ACC112 (cell line): ENCODE data around the gene CHRDL2.
A peak's percentile ranks its signal among the peaks of the same experiment; 100 is the strongest.

Experiments
- H2AFZ ChIP-seq: fragments of 200-600 bp; sonication (generic); one replicate; pipeline ENCODE4 v1.6.0; 2017; ENCODE audit warnings: antibody characterized with exemption, low read length; ENCODE audit not compliant: unreplicated experiment
- H3K27ac ChIP-seq: fragments of 200-600 bp; sonication (generic); 2 replicates; pipeline ENCODE4 v1.5.1; 2014; ENCODE audit warnings: low read depth, mild to moderate bottlenecking, antibody characterized with exemption, low read length, moderate library complexity
- H3K27me3 ChIP-seq: fragments of 200-600 bp; sonication (generic); 2 replicates; pipeline ENCODE4 v1.6.1; 2014; ENCODE audit warnings: mild to moderate bottlenecking, antibody characterized with exemption, low read length, moderate library complexity, mixed read lengths; ENCODE audit not compliant: insufficient read depth
- H3K36me3 ChIP-seq: fragments of 200-600 bp; sonication (generic); 2 replicates; pipeline ENCODE4 v1.6.1; 2016; ENCODE audit warnings: mild to moderate bottlenecking, antibody characterized with exemption, low read length, moderate library complexity, mixed read lengths; ENCODE audit not compliant: insufficient read depth
- H3K4me1 ChIP-seq: fragments of 200-600 bp; sonication (generic); one replicate; pipeline ENCODE4 v1.6.1; 2016; ENCODE audit warnings: low read length, mixed read lengths; ENCODE audit not compliant: insufficient read depth, unreplicated experiment, control insufficient read depth
- H3K4me3 ChIP-seq: fragments of 200-600 bp; sonication (generic); 2 replicates; pipeline ENCODE4 v1.5.1; 2014; ENCODE audit warnings: mild to moderate bottlenecking, low read depth, low read length
- H3K79me2 ChIP-seq: fragments of 200-600 bp; sonication (generic); one replicate; pipeline ENCODE4 v1.6.0; 2016; ENCODE audit warnings: low read length; ENCODE audit not compliant: control insufficient read depth, unreplicated experiment, insufficient read depth

The CHRDL2 gene

GRCh38 chr11:74731301-74732094, at the start of gene CHRDL2:
Gene CHRDL2 (minus strand): TSS chr11:74731426. CDS start chr11:74730888, 538 bp downstream.
- Histone ChIP-seq H3K27ac (no peak within 1 kb of the TSS), H3K4me3 (peak within 1 kb of the TSS; percentile 65), H3K27me3 (peaks cover 73% of the 10 kb centered on the region), H3K4me1 (no peaks in the 10 kb centered on the region), H3K79me2 (no peaks in the 10 kb centered on the region), H3K36me3 (no peaks in the 10 kb centered on the region), H2AFZ (no peak within 1 kb of the TSS)

- H3K27ac ChIP-seq: no peak overlapping the region
- H3K79me2 ChIP-seq: peaks cover 71% of the 10 kb centered on the region
- H3K36me3 ChIP-seq: no peaks in the 10 kb centered on the region
- peaks cover 16% of the 10 kb centered on the region for H3K4me1 ChIP-seq
- no peaks in the 10 kb centered on the region for H3K27me3 ChIP-seq
- H2AFZ ChIP-seq: no peak overlapping the region
- no peak overlapping the region for H3K4me3 ChIP-seq
Observed at GRCh38 chr11:74780248-74781005, 49.2 kb upstream of the CHRDL2 start.

- Histone ChIP-seq H2AFZ (no peak overlapping the region), H3K27ac (no peak overlapping the region), H3K27me3 (no peaks in the 10 kb centered on the region), H3K4me3 (no peak overlapping the region), H3K36me3 (no peaks in the 10 kb centered on the region), H3K79me2 (peaks cover 77% of the 10 kb centered on the region), H3K4me1 (peaks cover 10% of the 10 kb centered on the region)
Observed at GRCh38 chr11:74778581-74778980, 47.4 kb upstream of the CHRDL2 start.

GRCh38 chr11:74777877-74778276, 46.7 kb upstream of the CHRDL2 start:
- H3K36me3 ChIP-seq: no peaks in the 10 kb centered on the region
- H3K79me2 ChIP-seq: peaks cover 81% of the 10 kb centered on the region
- H2AFZ ChIP-seq: no peak overlapping the region
- H3K27ac ChIP-seq: no peak overlapping the region
- no peaks in the 10 kb centered on the region for H3K27me3 ChIP-seq
- no peak overlapping the region for H3K4me3 ChIP-seq
- peaks cover 6% of the 10 kb centered on the region for H3K4me1 ChIP-seq

- Histone ChIP-seq H3K4me3 (no peak overlapping the region), H3K27me3 (no peaks in the 10 kb centered on the region), H3K4me1 (peaks cover 4% of the 10 kb centered on the region), H3K36me3 (no peaks in the 10 kb centered on the region), H2AFZ (no peak overlapping the region), H3K27ac (no peak overlapping the region), H3K79me2 (peaks cover 81% of the 10 kb centered on the region)
Observed at GRCh38 chr11:74777038-74777437, 45.8 kb upstream of the CHRDL2 start.

GRCh38 chr11:74776546-74776945, 45.3 kb upstream of the CHRDL2 start:
- Histone ChIP-seq H3K79me2 (peaks cover 78% of the 10 kb centered on the region), H3K36me3 (no peaks in the 10 kb centered on the region), H3K4me3 (no peak overlapping the region), H3K27ac (no peak overlapping the region), H2AFZ (no peak overlapping the region), H3K27me3 (no peaks in the 10 kb centered on the region), H3K4me1 (peaks cover 4% of the 10 kb centered on the region)

GRCh38 chr11:74775762-74776161, 44.5 kb upstream of the CHRDL2 start:
- H3K79me2 ChIP-seq: peaks cover 71% of the 10 kb centered on the region
- H3K36me3 ChIP-seq: no peaks in the 10 kb centered on the region
- no peak overlapping the region for H3K4me3 ChIP-seq
- H3K4me1 ChIP-seq: peaks cover 4% of the 10 kb centered on the region
- no peak overlapping the region for H3K27ac ChIP-seq
- H2AFZ ChIP-seq: no peak overlapping the region
- H3K27me3 ChIP-seq: no peaks in the 10 kb centered on the region

GRCh38 chr11:74773476-74773875, 42.2 kb upstream of the CHRDL2 start:
- Histone ChIP-seq H2AFZ (no peak overlapping the region), H3K79me2 (peaks cover 68% of the 10 kb centered on the region), H3K4me3 (no peak overlapping the region), H3K4me1 (peaks cover 12% of the 10 kb centered on the region), H3K36me3 (no peaks in the 10 kb centered on the region), H3K27me3 (no peaks in the 10 kb centered on the region), H3K27ac (no peak overlapping the region)

- no peaks in the 10 kb centered on the region for H3K27me3 ChIP-seq
- H3K4me3 ChIP-seq: no peak overlapping the region
- peaks cover 53% of the 10 kb centered on the region for H3K79me2 ChIP-seq
- H3K36me3 ChIP-seq: no peaks in the 10 kb centered on the region
- H3K27ac ChIP-seq: no peak overlapping the region
- H2AFZ ChIP-seq: no peak overlapping the region
- H3K4me1 ChIP-seq: peaks cover 12% of the 10 kb centered on the region
Observed at GRCh38 chr11:74771139-74771538, 39.9 kb upstream of the CHRDL2 start.

GRCh38 chr11:74770456-74770855, 39.2 kb upstream of the CHRDL2 start:
- Histone ChIP-seq H3K4me3 (no peak overlapping the region), H3K36me3 (no peaks in the 10 kb centered on the region), H3K4me1 (peaks cover 12% of the 10 kb centered on the region), H2AFZ (no peak overlapping the region), H3K27ac (no peak overlapping the region), H3K27me3 (no peaks in the 10 kb centered on the region), H3K79me2 (peaks cover 47% of the 10 kb centered on the region)
